Activated T-cell treated with anti-CD3 and anti-CD28 coated beads for 1 hour (primary cell): ENCODE data around the gene KIAA1958.

Experiments used
- DNase-seq: peaks from one replicate; pipeline ENCODE4 v3.0.0-alpha.2; 2020; ENCODE audit warnings: low read depth

KIAA1958 gene

GRCh38 chr9:112486221-112487007 is at the start of gene KIAA1958:
KIAA1958 (plus strand) TSS chr9:112486827; CDS start chr9:112574081, 87,254 bp downstream.
- DNase-seq = peak; percentile 68

GRCh38 chr9:112437406-112437805 is 49.2 kb upstream of the KIAA1958 start:
- no peak for DNase-seq

- no peak for DNase-seq
Measured at GRCh38 chr9:112439171-112439570, 47.5 kb upstream of the KIAA1958 start.

- no peak for DNase-seq
Measured at GRCh38 chr9:112439825-112440224, 46.8 kb upstream of the KIAA1958 start.

GRCh38 chr9:112443200-112443599 is 43.4 kb upstream of the KIAA1958 start:
- DNase-seq = peak; percentile 3

GRCh38 chr9:112443636-112444035 is 43.0 kb upstream of the KIAA1958 start:
- DNase-seq = no peak

GRCh38 chr9:112445196-112445595 is 41.4 kb upstream of the KIAA1958 start:
- DNase-seq = no peak

GRCh38 chr9:112446080-112446479 is 40.5 kb upstream of the KIAA1958 start:
- no peak for DNase-seq

GRCh38 chr9:112446526-112446925 is 40.1 kb upstream of the KIAA1958 start:
- no peak for DNase-seq

GRCh38 chr9:112447283-112447761 is 39.3 kb upstream of the KIAA1958 start:
- no peak for DNase-seq

- no peak for DNase-seq
Measured at GRCh38 chr9:112462855-112463254, 23.8 kb upstream of the KIAA1958 start.

- DNase-seq = no peak
Measured at GRCh38 chr9:112465352-112465751, 21.3 kb upstream of the KIAA1958 start.

GRCh38 chr9:112472996-112473395 is 13.6 kb upstream of the KIAA1958 start:
- no peak for DNase-seq

- DNase-seq = no peak
Measured at GRCh38 chr9:112473986-112474385, 12.6 kb upstream of the KIAA1958 start.

- no peak for DNase-seq
Measured at GRCh38 chr9:112475318-112475717, 11.3 kb upstream of the KIAA1958 start.

- DNase-seq = no peak
Measured at GRCh38 chr9:112477330-112477729, 9.3 kb upstream of the KIAA1958 start.

GRCh38 chr9:112479221-112479620 is 7.4 kb upstream of the KIAA1958 start:
- DNase-seq = no peak

GRCh38 chr9:112484607-112485006 is 2.0 kb upstream of the KIAA1958 start:
- DNase-seq = no peak

GRCh38 chr9:112485574-112485973 is 1.1 kb upstream of the KIAA1958 start:
- DNase-seq = no peak

- peak; percentile 51 for DNase-seq
Measured at GRCh38 chr9:112487008-112487798, 576 bp downstream of the KIAA1958 start.

- no peak for DNase-seq
Measured at GRCh38 chr9:112487799-112488340, 1.2 kb downstream of the KIAA1958 start.

GRCh38 chr9:112489039-112489546 is 2.5 kb downstream of the KIAA1958 start:
- no peak for DNase-seq
